A549 (cell line): ENCODE data around the gene KSR1.

ENCODE experiments used
- CEBPB ChIP-seq, 2 experiments: fragments of >200 bp in 1 of 2; sonication (Bioruptor Twin) in 1 of 2; formaldehyde crosslinking in 1 of 2; IDR thresholded peaks; 2 replicates each; pipeline ENCODE4 v1.6.1; 2012 to 2016
- MYC ChIP-seq: IDR thresholded peaks from 2 replicates; pipeline ENCODE4 v1.6.1; 2012; ENCODE audit warnings: mild to moderate bottlenecking, inconsistent platforms, low read length, improper control_type of control experiment, borderline replicate concordance
- POLR2A ChIP-seq: IDR thresholded peaks from 2 replicates; pipeline ENCODE4 v1.6.1; 2012; ENCODE audit warnings: mild to moderate bottlenecking, low read length
- RCOR1 ChIP-seq: fragments of 150-350 bp; IDR thresholded peaks from 2 replicates; pipeline ENCODE4 v1.6.1; 2014; ENCODE audit warnings: antibody characterized with exemption, low read length, low read depth

GRCh38 chr17:27522028-27522635 is 65.9 kb downstream of the KSR1 start:
- TF ChIP-seq RCOR1 (no peak), MYC (no peak), POLR2A (no peak), CEBPB (IDR thresholded peaks at IDR 0.05) (no peak)
